Endothelial cell (in vitro differentiated cells): ENCODE data around the gene PLPPR3. TPM values are rescaled to one million over a fixed set of nuclear protein-coding genes. Genes with fewer than 3 reads are reported as not detected.

Experiments
- DNase-seq: peaks from one replicate; pipeline ENCODE4 v3.0.0; 2021; ENCODE audit warnings: low spot score
- H3K27ac Mint-ChIP-seq: one replicate; pipeline ENCODE4 v1.8.0; 2021; ENCODE audit warnings: mixed read lengths, inconsistent platforms; ENCODE audit not compliant: unreplicated experiment
- H3K27me3 Mint-ChIP-seq: one replicate; pipeline ENCODE4 v1.8.0; 2021; ENCODE audit warnings: mild to moderate bottlenecking, moderate library complexity, mixed read lengths, inconsistent platforms; ENCODE audit not compliant: unreplicated experiment
- H3K36me3 Mint-ChIP-seq: one replicate; pipeline ENCODE4 v1.8.0; 2021; ENCODE audit warnings: mild to moderate bottlenecking, low read depth, mixed read lengths, inconsistent platforms; ENCODE audit not compliant: unreplicated experiment
- H3K4me1 Mint-ChIP-seq: one replicate; pipeline ENCODE4 v1.8.0; 2021; ENCODE audit warnings: mild to moderate bottlenecking, mixed read lengths, inconsistent platforms; ENCODE audit not compliant: unreplicated experiment
- H3K4me3 Mint-ChIP-seq: one replicate; pipeline ENCODE4 v1.8.0; 2021; ENCODE audit warnings: mild to moderate bottlenecking, mixed read lengths, inconsistent platforms; ENCODE audit not compliant: unreplicated experiment
- H3K9me3 Mint-ChIP-seq: one replicate; pipeline ENCODE4 v1.8.0; 2021; ENCODE audit warnings: mixed read lengths, inconsistent platforms; ENCODE audit not compliant: unreplicated experiment
- total RNA-seq: library from RNA; stranded (reverse); fragmentation: NEBNext Ultra II Directional; extraction: Animal tissue kit (Norgen Biotek cat#: 25700); gene quantifications from one replicate; pipeline ENCODE4 v1.2.1, GENCODE V29; 2021; ENCODE audit not compliant: unreplicated experiment
- TF ChIP-seq, protein P1 (sequence below): fragments of 200-600 bp; sonication (generic); IDR thresholded peaks from one replicate; pipeline ENCODE4 v1.5.0; 2021; ENCODE audit warnings: antibody characterized with exemption; ENCODE audit not compliant: unreplicated experiment

PLPPR3 gene
- total RNA-seq, 1 donor from 2014 or later: 17.6 TPM

- Mint-ChIP-seq H3K4me1 (peaks cover 39% of the 10 kb centered on the region), H3K9me3 (no peaks in the 10 kb centered on the region)
Observed at GRCh38 chr19:803686-804418, 17.9 kb downstream of the PLPPR3 start.

GRCh38 chr19:803099-803561 lies 18.6 kb downstream of the PLPPR3 start:
- Mint-ChIP-seq H3K9me3 (no peaks in the 10 kb centered on the region), H3K4me1 (peaks cover 40% of the 10 kb centered on the region), H3K4me3 (no peak overlapping the region), H3K27ac (no peak overlapping the region), H3K36me3 (peaks cover 44% of the 10 kb centered on the region), H3K27me3 (peaks cover 47% of the 10 kb centered on the region)
- DNase-seq: no peak
- TF ChIP-seq, protein P1, sequence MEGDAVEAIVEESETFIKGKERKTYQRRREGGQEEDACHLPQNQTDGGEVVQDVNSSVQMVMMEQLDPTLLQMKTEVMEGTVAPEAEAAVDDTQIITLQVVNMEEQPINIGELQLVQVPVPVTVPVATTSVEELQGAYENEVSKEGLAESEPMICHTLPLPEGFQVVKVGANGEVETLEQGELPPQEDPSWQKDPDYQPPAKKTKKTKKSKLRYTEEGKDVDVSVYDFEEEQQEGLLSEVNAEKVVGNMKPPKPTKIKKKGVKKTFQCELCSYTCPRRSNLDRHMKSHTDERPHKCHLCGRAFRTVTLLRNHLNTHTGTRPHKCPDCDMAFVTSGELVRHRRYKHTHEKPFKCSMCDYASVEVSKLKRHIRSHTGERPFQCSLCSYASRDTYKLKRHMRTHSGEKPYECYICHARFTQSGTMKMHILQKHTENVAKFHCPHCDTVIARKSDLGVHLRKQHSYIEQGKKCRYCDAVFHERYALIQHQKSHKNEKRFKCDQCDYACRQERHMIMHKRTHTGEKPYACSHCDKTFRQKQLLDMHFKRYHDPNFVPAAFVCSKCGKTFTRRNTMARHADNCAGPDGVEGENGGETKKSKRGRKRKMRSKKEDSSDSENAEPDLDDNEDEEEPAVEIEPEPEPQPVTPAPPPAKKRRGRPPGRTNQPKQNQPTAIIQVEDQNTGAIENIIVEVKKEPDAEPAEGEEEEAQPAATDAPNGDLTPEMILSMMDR: no peak

More at GRCh38 chr19:803686-804418, 17.9 kb downstream of the PLPPR3 start:
- TF ChIP-seq, protein P1: no peak
- Mint-ChIP-seq H3K36me3 (peaks cover 41% of the 10 kb centered on the region), H3K4me3 (peak overlapping the region; percentile 51), H3K27me3 (peaks cover 46% of the 10 kb centered on the region), H3K27ac (no peak overlapping the region)
- no peak for DNase-seq

GRCh38 chr19:802498-803098 lies 19.2 kb downstream of the PLPPR3 start:
- Mint-ChIP-seq H3K4me1 (peaks cover 37% of the 10 kb centered on the region), H3K9me3 (no peaks in the 10 kb centered on the region), H3K36me3 (peaks cover 41% of the 10 kb centered on the region), H3K27me3 (peaks cover 43% of the 10 kb centered on the region), H3K4me3 (peak overlapping the region; percentile 21), H3K27ac (peak overlapping the region; percentile 46)
- TF ChIP-seq, protein P1: no peak
- DNase-seq: no peak

- Mint-ChIP-seq H3K27me3 (peaks cover 38% of the 10 kb centered on the region), H3K36me3 (peaks cover 34% of the 10 kb centered on the region), H3K4me3 (peak overlapping the region; percentile 21), H3K27ac (no peak overlapping the region), H3K9me3 (no peaks in the 10 kb centered on the region), H3K4me1 (peaks cover 32% of the 10 kb centered on the region)
- TF ChIP-seq, protein P1: no peak
- DNase-seq: no peak
Observed at GRCh38 chr19:801861-802497, 19.8 kb downstream of the PLPPR3 start.
